Measurements from ENCODE around the gene PUS10. TPM values are rescaled to one million over a fixed set of nuclear protein-coding genes. Genes with fewer than 3 reads are reported as not detected.
A peak's percentile ranks its signal among the peaks of the same experiment; 100 is the strongest.

Gene PUS10
- total and polyA plus RNA-seq, 2 experiments from 2014 or later, result 2.2 to 2.5 TPM

DNA sequence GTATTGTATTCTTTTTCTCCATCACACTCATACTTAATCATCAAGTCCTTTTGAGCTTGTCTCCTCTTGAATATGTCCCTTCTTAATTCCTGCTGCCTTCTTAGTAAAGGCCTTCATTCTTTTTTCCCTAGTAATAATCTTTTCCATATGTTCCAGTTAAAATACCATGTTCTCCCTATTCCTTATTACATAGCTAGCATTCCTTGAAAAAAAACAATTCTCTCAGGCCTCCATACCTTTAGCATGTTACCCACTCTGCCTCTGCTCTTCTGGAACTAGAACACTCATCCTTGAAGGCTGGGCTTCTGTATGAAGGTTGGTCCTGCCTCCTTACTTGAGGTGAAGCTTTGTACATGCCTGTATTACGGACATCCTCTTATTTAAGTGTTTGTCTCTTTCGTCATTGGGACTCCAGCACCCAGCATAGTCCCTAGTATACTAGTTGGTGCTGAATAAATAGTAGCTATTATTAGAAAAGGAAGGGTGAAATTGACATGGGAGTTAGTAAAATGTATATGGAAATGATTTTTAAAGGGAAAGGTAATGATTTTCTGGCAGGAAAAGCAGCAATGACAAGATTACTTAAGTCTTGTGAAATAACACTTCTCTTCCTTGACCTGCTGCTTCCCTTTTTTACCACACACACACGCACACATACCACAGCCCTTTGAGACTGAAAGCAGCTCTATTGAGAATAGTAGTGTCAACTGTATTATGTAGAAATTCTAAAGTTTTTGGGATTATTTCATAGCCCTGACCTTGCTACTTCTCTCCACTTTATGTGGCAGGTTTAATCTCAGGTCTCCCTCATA is 91.1 kb downstream of the PUS10 start (continued):
- TF ChIP-seq EZH2phosphoT487 (IDR thresholded peaks at IDR 0.05; ENCODE audit: unreplicated experiment) (no peak), STAT1 (IDR thresholded peaks at IDR 0.05; ENCODE audit: unreplicated experiment) (no peak), POLR2AphosphoS5 (IDR thresholded peaks at IDR 0.05; ENCODE audit: low read depth) (no peak), JUNB (IDR thresholded peaks at IDR 0.05; ENCODE audit: unreplicated experiment) (no peak), ZNF331 (CRISPR knock-in tag; IDR thresholded peaks at IDR 0.05; ENCODE audit: low read depth) (no peak)

DNA sequence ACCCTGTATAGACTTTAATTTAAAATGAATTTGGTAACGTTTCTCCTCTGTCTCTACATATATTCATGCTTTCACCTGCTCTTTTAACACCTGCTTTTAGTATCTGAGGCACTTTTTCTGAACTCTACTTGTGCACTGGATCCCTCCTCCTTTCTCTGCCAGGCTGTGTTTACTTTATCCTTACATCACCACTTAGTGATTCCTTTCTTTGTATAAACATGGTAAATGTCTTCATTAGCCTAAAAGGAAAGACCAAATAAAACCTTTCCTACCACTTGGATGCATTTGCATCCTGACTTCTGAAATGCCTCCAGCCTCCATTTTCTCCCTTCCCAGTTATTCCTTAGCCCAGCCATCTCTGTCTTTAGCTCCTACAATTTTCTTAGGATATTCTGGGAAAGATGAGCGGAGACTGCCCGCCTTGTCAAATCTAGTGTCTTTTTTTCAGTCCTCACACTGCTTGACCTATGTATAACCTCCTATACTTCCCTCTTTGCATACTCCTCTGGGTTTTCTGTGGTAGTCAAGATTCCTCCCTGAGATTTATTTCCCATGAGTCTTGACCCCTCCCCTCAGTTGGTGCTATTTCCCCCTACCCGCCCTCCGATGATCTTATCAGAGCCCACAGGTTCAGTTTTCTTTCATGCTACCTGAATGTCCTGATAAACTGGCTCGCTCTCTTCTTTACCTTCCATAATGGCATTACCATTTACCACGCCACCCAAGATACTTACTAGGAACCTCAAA is 91.9 kb downstream of the PUS10 start:
- Histone ChIP-seq H3K4me2 (peak overlapping the region; percentile 48), H3F3A (replicated peaks; ENCODE audit: low read depth) (no peaks in the 10 kb centered on the region), H4K20me1 (replicated peaks; ENCODE audit: insufficient read depth) (no peaks in the 10 kb centered on the region), H3K36me3 (ENCODE audit: insufficient read depth) (no peaks in the 10 kb centered on the region), H3K9me2 (ENCODE audit: insufficient read depth) (no peaks in the 10 kb centered on the region), H3K79me2 (replicated peaks; ENCODE audit: insufficient read depth) (no peaks in the 10 kb centered on the region), H2AFZ (no peak overlapping the region), H3K4me3 (no peak overlapping the region), H3K27ac (ENCODE audit: low read depth) (peak overlapping the region; percentile 34; the same call in 1 of the 2 replicates), H3K27me3 (ENCODE audit: insufficient read depth) (no peaks in the 10 kb centered on the region), H3K4me1 (ENCODE audit: insufficient read depth) (peaks cover 16% of the 10 kb centered on the region)
- Mint-ChIP-seq H3K4me3 (no peak overlapping the region), H3K4me1 (peaks cover 11% of the 10 kb centered on the region), H3K27me3 (ENCODE audit: insufficient read depth, low read depth, poor library complexity) (no peaks in the 10 kb centered on the region), H3K27ac (0 out of 2 replicates have a peak overlapping the region, but pooled peaks have one; percentile 19), H3K9me3 (peaks cover 3% of the 10 kb centered on the region; the same call in 1 of the 3 replicates), H3K36me3 (ENCODE audit: low read depth) (peaks cover 16% of the 10 kb centered on the region; the same call in 2 of the 3 replicates)
- TF ChIP-seq ZNF114 (CRISPR knock-in tag; IDR thresholded peaks at IDR 0.05) (no peak), CREB1 (CRISPR knock-in tag; IDR thresholded peaks at IDR 0.05; ENCODE audit: low read depth) (no peak), JUNB (IDR thresholded peaks at IDR 0.05; ENCODE audit: unreplicated experiment) (no peak), POLR2AphosphoS5 (IDR thresholded peaks at IDR 0.05; ENCODE audit: low read depth) (no peak), STAT1 (IDR thresholded peaks at IDR 0.05; ENCODE audit: unreplicated experiment) (no peak)
- TF ChIP-seq, protein P1, sequence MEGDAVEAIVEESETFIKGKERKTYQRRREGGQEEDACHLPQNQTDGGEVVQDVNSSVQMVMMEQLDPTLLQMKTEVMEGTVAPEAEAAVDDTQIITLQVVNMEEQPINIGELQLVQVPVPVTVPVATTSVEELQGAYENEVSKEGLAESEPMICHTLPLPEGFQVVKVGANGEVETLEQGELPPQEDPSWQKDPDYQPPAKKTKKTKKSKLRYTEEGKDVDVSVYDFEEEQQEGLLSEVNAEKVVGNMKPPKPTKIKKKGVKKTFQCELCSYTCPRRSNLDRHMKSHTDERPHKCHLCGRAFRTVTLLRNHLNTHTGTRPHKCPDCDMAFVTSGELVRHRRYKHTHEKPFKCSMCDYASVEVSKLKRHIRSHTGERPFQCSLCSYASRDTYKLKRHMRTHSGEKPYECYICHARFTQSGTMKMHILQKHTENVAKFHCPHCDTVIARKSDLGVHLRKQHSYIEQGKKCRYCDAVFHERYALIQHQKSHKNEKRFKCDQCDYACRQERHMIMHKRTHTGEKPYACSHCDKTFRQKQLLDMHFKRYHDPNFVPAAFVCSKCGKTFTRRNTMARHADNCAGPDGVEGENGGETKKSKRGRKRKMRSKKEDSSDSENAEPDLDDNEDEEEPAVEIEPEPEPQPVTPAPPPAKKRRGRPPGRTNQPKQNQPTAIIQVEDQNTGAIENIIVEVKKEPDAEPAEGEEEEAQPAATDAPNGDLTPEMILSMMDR (conservative IDR thresholded peaks at IDR 0.05; ENCODE audit: low read depth in 2 of 2), result no peak
- TF ChIP-seq, protein P2, sequence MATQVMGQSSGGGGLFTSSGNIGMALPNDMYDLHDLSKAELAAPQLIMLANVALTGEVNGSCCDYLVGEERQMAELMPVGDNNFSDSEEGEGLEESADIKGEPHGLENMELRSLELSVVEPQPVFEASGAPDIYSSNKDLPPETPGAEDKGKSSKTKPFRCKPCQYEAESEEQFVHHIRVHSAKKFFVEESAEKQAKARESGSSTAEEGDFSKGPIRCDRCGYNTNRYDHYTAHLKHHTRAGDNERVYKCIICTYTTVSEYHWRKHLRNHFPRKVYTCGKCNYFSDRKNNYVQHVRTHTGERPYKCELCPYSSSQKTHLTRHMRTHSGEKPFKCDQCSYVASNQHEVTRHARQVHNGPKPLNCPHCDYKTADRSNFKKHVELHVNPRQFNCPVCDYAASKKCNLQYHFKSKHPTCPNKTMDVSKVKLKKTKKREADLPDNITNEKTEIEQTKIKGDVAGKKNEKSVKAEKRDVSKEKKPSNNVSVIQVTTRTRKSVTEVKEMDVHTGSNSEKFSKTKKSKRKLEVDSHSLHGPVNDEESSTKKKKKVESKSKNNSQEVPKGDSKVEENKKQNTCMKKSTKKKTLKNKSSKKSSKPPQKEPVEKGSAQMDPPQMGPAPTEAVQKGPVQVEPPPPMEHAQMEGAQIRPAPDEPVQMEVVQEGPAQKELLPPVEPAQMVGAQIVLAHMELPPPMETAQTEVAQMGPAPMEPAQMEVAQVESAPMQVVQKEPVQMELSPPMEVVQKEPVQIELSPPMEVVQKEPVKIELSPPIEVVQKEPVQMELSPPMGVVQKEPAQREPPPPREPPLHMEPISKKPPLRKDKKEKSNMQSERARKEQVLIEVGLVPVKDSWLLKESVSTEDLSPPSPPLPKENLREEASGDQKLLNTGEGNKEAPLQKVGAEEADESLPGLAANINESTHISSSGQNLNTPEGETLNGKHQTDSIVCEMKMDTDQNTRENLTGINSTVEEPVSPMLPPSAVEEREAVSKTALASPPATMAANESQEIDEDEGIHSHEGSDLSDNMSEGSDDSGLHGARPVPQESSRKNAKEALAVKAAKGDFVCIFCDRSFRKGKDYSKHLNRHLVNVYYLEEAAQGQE (IDR thresholded peaks at IDR 0.05; ENCODE audit: unreplicated experiment), result no peak
- TF ChIP-seq, protein P3, sequence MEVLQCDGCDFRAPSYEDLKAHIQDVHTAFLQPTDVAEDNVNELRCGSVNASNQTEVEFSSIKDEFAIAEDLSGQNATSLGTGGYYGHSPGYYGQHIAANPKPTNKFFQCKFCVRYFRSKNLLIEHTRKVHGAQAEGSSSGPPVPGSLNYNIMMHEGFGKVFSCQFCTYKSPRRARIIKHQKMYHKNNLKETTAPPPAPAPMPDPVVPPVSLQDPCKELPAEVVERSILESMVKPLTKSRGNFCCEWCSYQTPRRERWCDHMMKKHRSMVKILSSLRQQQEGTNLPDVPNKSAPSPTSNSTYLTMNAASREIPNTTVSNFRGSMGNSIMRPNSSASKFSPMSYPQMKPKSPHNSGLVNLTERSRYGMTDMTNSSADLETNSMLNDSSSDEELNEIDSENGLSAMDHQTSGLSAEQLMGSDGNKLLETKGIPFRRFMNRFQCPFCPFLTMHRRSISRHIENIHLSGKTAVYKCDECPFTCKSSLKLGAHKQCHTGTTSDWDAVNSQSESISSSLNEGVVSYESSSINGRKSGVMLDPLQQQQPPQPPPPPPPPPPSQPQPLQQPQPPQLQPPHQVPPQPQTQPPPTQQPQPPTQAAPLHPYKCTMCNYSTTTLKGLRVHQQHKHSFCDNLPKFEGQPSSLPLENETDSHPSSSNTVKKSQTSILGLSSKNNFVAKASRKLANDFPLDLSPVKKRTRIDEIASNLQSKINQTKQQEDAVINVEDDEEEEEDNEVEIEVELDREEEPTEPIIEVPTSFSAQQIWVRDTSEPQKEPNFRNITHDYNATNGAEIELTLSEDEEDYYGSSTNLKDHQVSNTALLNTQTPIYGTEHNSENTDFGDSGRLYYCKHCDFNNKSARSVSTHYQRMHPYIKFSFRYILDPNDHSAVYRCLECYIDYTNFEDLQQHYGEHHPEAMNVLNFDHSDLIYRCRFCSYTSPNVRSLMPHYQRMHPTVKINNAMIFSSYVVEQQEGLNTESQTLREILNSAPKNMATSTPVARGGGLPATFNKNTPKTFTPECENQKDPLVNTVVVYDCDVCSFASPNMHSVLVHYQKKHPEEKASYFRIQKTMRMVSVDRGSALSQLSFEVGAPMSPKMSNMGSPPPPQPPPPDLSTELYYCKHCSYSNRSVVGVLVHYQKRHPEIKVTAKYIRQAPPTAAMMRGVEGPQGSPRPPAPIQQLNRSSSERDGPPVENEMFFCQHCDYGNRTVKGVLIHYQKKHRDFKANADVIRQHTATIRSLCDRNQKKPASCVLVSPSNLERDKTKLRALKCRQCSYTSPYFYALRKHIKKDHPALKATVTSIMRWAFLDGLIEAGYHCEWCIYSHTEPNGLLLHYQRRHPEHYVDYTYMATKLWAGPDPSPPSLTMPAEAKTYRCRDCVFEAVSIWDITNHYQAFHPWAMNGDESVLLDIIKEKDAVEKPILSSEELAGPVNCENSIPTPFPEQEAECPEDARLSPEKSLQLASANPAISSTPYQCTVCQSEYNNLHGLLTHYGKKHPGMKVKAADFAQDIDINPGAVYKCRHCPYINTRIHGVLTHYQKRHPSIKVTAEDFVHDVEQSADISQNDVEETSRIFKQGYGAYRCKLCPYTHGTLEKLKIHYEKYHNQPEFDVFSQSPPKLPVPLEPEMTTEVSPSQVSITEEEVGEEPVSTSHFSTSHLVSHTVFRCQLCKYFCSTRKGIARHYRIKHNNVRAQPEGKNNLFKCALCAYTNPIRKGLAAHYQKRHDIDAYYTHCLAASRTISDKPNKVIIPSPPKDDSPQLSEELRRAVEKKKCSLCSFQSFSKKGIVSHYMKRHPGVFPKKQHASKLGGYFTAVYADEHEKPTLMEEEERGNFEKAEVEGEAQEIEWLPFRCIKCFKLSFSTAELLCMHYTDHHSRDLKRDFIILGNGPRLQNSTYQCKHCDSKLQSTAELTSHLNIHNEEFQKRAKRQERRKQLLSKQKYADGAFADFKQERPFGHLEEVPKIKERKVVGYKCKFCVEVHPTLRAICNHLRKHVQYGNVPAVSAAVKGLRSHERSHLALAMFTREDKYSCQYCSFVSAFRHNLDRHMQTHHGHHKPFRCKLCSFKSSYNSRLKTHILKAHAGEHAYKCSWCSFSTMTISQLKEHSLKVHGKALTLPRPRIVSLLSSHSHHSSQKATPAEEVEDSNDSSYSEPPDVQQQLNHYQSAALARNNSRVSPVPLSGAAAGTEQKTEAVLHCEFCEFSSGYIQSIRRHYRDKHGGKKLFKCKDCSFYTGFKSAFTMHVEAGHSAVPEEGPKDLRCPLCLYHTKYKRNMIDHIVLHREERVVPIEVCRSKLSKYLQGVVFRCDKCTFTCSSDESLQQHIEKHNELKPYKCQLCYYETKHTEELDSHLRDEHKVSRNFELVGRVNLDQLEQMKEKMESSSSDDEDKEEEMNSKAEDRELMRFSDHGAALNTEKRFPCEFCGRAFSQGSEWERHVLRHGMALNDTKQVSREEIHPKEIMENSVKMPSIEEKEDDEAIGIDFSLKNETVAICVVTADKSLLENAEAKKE (CRISPR knock-in tag; IDR thresholded peaks at IDR 0.05), result no peak
- ATAC-seq, result no peak; the same call in 1 of the 3 replicates
- peak; percentile 28 for DNase-seq (ENCODE audit: low spot score)
